Stimulated activated CD8-positive, alpha-beta memory T cell treated with anti-CD3 and anti-CD28 coated beads, Interleukin-4, amount 100 ng/mL, for 48 hours (primary cell): Measurements from ENCODE around the gene HEYL.
A peak's percentile ranks its signal among the peaks of the same experiment; 100 is the strongest.
"Not testable (repeated sequence)": the region's sequence is repeated elsewhere in the genome, so short reads cannot be mapped to it uniquely, and the experiment has no call there.

Source experiments
- DNase-seq: peaks from one replicate; pipeline ENCODE4 v3.0.0-alpha.2; 2020

The HEYL gene

DNA sequence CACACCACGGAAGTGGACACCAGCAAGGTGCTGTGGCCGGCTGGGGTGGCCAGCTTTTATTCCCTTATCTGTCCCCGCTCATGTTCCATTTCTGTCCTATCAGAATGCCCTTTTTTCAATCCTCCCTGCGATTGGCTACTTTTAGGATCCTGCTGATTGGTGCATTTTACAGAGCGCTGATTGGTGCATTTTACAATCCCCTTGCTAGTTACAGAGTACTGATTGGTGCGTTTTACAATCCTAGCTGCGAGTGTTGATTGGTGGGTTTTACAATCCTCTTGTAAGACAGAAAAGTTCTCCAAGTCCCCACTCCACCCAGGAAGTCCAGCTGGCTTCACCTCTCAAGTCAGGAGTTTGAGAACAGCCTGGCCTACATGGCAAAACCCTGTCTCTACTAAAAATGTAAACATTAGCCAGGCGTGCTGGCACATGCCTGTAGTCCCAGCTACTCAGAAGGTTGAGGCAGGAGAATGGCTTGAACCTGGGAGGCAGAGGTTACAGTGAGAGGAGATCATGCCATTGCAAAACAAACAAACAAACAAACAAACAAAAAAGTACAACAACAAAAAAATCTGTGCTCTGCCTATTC, 37.7 kb downstream of the HEYL start:
- DNase-seq, result not testable (repeated sequence)

DNA sequence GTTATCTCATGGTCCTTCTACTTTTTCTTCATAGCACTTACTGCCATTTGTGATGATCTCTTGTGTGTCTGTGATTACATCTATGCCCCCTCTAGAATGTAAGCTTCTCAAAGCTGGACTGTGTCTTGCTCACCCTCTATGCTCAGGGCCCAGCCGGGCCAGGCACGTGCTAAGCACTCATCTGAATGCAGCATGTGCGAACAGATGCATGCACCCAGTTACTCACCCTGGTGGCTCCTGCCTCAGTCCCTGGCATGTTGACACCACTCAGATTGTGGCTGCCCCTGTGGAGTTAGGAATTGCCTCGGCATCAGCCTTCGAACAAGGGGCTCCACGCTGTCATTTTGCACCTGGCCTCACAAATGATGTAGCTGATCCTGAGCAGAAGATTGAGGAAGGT, 43.3 kb downstream of the HEYL start:
- no peak for DNase-seq

DNA sequence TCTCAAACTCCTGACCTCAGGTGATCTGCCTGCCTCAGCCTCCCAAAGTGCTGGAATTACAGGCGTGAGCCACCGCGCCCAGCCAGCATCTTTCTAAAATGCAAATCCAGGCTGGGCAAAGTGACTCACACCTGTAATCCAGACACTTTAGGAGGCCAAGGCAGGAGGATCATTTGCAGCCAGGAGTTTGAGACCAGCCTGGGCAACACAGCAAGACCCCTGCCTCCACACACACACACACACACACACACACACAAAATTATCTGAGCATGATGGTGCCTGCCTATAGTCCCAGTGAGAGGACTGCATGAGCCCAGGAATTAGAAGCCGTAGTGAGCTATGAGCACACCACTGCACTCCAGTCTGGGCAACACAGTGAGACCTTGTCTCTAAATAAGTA, 46.1 kb downstream of the HEYL start:
- no peak for DNase-seq

DNA sequence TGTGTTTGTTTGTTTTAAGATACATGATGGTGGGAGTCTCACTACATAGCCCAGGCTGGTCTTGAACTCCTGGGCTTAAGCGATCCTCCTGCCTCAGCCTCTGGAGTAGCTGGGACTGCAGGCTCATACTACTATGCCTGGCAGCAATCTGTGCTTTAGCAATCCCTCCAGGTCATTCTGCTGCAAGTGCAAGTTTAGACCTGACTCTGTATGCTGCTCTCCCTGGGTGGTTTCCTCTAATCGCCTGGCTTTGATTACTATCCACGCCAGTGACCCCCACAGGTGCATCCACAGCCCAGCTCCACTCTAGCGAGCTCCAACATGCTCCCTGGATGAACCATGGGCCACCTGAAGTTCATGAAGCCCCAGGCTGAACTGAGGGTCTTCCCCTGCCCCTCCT, 47.4 kb downstream of the HEYL start:
- DNase-seq, result no peak

DNA sequence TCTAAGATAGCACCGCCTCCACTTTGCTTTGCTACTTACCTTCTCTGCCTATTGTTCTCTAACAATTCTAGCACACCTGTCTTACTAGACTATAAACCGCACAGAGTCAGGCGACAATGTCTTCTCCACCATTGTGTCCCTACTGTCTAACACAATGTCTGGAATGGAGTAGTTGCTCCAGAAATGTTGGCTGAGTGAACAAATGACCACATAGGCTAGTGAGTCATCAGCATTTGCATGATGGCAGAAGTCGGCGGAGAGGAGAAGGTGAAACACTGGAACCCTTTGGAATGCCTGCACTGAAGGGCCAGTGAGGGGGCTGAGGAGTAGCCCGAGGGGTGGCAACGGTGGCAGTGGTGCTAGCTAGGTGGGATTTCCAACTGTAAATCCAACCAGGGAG, 48.9 kb downstream of the HEYL start:
- no peak for DNase-seq

DNA sequence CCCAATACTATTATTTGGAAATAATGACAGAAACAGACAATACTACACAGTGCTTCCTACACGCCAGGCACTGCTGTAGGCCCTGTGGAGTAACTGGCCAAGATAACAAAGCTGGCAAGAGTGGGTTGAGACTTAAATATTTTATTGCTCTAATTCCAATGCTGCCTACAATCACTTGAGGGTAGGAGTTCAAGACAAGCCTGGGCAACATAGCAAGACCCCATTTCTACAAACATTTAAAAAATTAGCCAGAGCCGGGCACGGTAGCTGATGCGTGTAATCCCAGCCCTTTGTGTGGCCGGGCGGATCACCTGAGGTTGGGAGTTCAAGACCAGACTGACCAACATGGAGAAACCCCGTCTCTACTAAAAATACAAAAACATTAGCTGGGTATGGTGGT, 53.5 kb downstream of the HEYL start:
- DNase-seq, result no peak

DNA sequence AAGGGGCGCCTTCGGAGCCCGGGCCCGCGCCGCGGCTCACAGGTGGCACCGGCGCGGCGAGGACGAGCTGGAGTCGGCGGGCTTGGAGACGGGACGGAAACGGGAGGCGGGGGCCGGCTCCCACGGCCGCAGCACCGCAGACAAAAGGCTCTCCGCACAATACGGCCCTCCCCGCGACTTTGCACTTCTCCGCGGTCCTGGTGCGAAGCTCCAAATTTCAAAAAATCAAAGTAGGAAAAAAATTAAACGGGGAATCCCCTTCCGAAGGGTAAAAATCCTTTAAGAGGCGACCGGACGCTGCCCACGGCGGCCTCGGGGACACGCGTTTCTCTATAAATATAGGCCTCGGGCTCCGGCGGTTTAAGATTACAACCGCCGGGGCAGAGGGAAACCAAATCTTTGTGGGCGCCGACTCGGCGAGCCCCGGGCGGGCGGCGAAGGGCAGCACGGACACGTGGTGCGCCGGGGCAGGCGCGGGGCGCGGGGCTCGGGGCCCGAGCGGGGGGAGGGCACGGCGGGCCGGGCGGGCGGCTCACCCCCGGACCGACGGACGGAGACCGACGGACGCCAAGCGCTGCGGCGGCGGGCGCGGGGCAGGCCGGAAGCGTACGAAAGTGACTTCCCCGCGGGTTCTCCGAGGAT, 63.3 kb downstream of the HEYL start:
- DNase-seq, result peak; percentile 45

DNA sequence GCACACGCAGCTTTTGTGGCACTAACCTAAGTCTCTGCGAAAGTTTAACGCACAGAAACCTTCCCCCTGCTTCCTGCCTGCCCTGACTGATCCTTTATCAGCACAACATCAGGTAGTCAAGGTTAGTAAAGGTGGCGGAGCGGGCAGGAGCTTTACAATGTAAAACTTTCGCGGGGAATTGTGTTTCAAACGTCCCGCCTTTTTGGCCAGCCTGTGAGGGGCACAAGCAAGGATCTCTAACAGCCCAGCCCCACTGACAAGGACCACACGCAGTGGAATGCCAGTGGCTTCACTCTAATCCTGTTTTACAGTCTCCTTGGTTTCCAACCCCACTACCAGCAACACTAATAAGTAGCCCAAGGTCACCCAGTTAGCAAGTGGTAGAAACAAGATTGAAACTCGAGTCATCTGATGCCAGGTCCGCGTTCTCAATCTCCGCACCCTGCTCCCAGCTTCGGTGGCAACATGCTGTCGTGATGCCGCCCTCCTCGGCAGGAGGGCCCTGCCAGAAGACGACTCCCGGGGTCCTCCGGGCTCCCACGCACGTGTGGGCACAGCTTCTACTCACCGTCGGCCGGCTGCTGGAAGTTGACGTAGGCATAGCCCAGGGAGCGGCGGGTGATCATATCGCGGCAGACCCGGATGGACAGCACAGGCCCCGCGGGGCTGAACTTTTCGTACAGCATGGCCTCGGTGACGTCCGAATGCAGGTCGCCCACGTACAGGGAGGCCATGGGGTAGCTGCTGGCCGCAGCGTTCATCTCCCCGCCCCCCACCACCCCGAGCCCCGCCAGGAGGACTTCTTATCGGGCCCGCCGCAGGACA, 64.0 kb downstream of the HEYL start:
- peak; percentile 68 for DNase-seq

DNA sequence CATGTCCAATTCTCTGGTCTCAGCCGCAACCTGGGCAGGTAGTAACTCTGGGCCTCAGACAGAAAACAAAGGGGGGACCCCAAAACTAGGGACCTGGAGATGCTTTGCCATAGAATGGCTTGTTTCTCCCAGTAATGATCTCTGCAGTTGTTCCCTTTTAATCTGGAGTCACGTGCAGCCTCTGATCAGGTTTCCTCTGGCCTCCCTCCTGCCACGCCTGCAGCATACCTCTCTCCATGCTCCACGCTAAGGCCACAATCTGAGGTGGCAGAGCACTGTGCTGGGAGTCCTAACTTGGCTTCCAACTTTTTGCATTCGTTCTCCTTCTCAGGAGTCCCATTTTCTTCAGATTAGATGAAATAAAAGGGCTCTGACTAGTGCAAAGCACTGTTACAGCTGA, 64.8 kb downstream of the HEYL start:
- DNase-seq, result no peak
